HG03103 (cell line): ENCODE data around the gene CDX4.
"Not testable (repeated sequence)": the region's sequence is repeated elsewhere in the genome, so short reads cannot be mapped to it uniquely, and the experiment has no call there.

Experiments used
- ATAC-seq: cut with Tn5 transposase; IDR thresholded peaks from one replicate; pipeline ENCODE4 v1.9.1; 2021; ENCODE audit warnings: low read depth; ENCODE audit not compliant: unreplicated experiment

The CDX4 gene

GRCh38 chrX:73446831-73447230 is at the start of gene CDX4:
TSS of gene CDX4 (plus strand) at chrX:73447053. CDS start at chrX:73447254, 201 bp downstream.
- no peak for ATAC-seq

- ATAC-seq: no peak
Observed at GRCh38 chrX:73398185-73398914, 48.5 kb upstream of the CDX4 start.

- ATAC-seq: no peak
Observed at GRCh38 chrX:73400136-73400748, 46.6 kb upstream of the CDX4 start.

- no peak for ATAC-seq
Observed at GRCh38 chrX:73401591-73402266, 45.1 kb upstream of the CDX4 start.

GRCh38 chrX:73412930-73413329 is 33.9 kb upstream of the CDX4 start:
- ATAC-seq: no peak

- no peak for ATAC-seq
Observed at GRCh38 chrX:73447311-73447794, 500 bp downstream of the CDX4 start.

GRCh38 chrX:73448379-73448778 is 1.5 kb downstream of the CDX4 start:
- ATAC-seq: no peak

- no peak for ATAC-seq
Observed at GRCh38 chrX:73455171-73455570, 8.3 kb downstream of the CDX4 start.

- ATAC-seq: no peak
Observed at GRCh38 chrX:73457306-73457705, 10.5 kb downstream of the CDX4 start.

- ATAC-seq: no peak
Observed at GRCh38 chrX:73468376-73468775, 21.5 kb downstream of the CDX4 start.

- no peak for ATAC-seq
Observed at GRCh38 chrX:73478961-73479360, 32.1 kb downstream of the CDX4 start.

GRCh38 chrX:73481521-73481920 is 34.7 kb downstream of the CDX4 start:
- no peak for ATAC-seq

GRCh38 chrX:73490661-73491060 is 43.8 kb downstream of the CDX4 start:
- no peak for ATAC-seq

- ATAC-seq: not testable (repeated sequence)
Observed at GRCh38 chrX:73492178-73492577, 45.3 kb downstream of the CDX4 start.
